Esophagus muscularis mucosa (tissue), 3 donors: ENCODE results near the gene SASS6.
"Not testable (repeated sequence)": the region's sequence is repeated elsewhere in the genome, so short reads cannot be mapped to it uniquely, and the experiment has no call there.

Experiments used
- CTCF ChIP-seq, 3 experiments: fragments of 200-600 bp in 2 of 3; fragments of 450-650 bp in 1 of 3; sonication (generic) in 2 of 3; IDR thresholded peaks; one replicate each; pipeline ENCODE4 v1.5.1; 2017 to 2019; ENCODE audit warnings: antibody characterized with exemption in 3 of 3, mild to moderate bottlenecking in 2 of 3, moderate library complexity in 1 of 3
- POLR2A ChIP-seq: fragments of 450-650 bp; IDR thresholded peaks from one replicate; pipeline ENCODE4 v1.6.1; 2017; ENCODE audit warnings: antibody characterized with exemption, moderate library complexity, mild to moderate bottlenecking, low read depth
- POLR2AphosphoS5 ChIP-seq, 2 donors: sonication (generic); formaldehyde crosslinking; IDR thresholded peaks; one replicate each; pipeline ENCODE4 v1.6.1; 2017; ENCODE audit warnings: antibody characterized with exemption in 2 of 2

GRCh38 chr1:100047235-100047708, 85.5 kb downstream of the SASS6 start:
- TF ChIP-seq CTCF (IDR thresholded peaks at IDR 0.05); POLR2A; POLR2AphosphoS5 (IDR thresholded peaks at IDR 0.05): not testable (repeated sequence)
